AG10803 (cell line): ENCODE results near the gene CDK19.
A peak's percentile ranks its signal among the peaks of the same experiment; 100 is the strongest.

ENCODE experiments used
- DNase-seq: peaks from one replicate; pipeline ENCODE4 v3.0.0; 2010; ENCODE audit warnings: low read depth
- H3K4me3 ChIP-seq: 2 replicates; pipeline ENCODE4 v1.5.1; 2011; ENCODE audit warnings: mild to moderate bottlenecking, low read length, control low read depth
- CTCF ChIP-seq: conservative IDR thresholded peaks from 2 replicates; pipeline ENCODE4 v1.5.1; 2011; ENCODE audit warnings: mild to moderate bottlenecking, low read length, control low read depth, inconsistent platforms

CDK19 gene

GRCh38 chr6:110681543-110682459, 133.5 kb downstream of the CDK19 start:
- no peak for TF ChIP-seq CTCF
- DNase-seq: no peak
- no peak overlapping the region for H3K4me3 ChIP-seq

- no peak for TF ChIP-seq CTCF
These were observed 138.9 kb downstream of the CDK19 start for GRCh38 chr6:110676396-110676795.

GRCh38 chr6:110674096-110674495, 141.2 kb downstream of the CDK19 start:
- H3K4me3 ChIP-seq: no peak overlapping the region
- no peak for TF ChIP-seq CTCF
- DNase-seq: no peak

More at GRCh38 chr6:110676396-110676795, 138.9 kb downstream of the CDK19 start:
- H3K4me3 ChIP-seq: no peak overlapping the region
- no peak for DNase-seq

- no peak for TF ChIP-seq CTCF
- DNase-seq: no peak
These were observed 143.1 kb downstream of the CDK19 start for GRCh38 chr6:110672122-110672521.

DNA sequence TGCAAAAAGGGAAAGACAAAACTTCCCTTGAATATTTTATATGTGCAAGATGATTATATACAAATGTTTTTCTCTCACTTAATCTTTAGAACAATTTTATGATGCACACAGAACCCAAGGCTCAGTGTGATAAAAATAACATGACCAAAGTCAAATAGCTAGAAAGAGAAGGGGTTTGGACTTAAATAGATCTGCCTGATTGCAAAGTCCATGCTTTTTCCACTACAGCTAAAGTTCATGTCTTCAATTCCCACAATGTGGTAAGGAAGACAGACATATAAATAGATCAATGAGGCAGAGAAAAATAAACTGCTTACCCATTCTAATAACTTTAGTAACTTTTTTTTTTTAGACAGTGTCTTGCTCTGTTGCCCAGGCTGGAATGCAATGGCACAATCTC, 143.8 kb downstream of the CDK19 start:
- no peak overlapping the region for H3K4me3 ChIP-seq
- TF ChIP-seq CTCF: no peak
- DNase-seq: no peak

More at GRCh38 chr6:110672122-110672521, 143.1 kb downstream of the CDK19 start:
- H3K4me3 ChIP-seq: no peak overlapping the region

- DNase-seq: no peak
- TF ChIP-seq CTCF: no peak
- no peak overlapping the region for H3K4me3 ChIP-seq
These were observed 149.7 kb downstream of the CDK19 start for GRCh38 chr6:110665600-110665999.

DNA sequence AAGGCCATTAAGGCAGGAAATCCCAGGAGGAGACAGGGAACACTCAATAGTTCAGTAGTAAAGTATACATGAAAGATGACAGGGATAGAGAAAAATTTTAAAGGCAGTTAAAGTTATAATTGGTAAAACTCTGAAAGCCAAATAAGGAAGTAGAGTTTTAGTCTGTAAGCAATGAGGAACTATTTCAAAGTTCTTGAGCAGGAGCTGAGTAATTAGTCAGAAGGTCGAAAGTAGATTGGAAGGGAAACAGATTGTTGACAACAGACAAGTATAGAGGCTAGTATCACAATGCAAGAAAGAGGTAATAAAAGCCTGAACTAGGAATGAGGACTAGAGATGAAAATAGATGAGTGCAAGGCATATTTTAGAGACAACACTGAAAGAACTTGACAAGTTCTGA, 150.3 kb downstream of the CDK19 start:
- DNase-seq: peak; percentile 3
- no peak overlapping the region for H3K4me3 ChIP-seq
- no peak for TF ChIP-seq CTCF
